Upper lobe of right lung (tissue), 1 donor: ENCODE data around the gene STIL. TPM values are rescaled to one million over a fixed set of nuclear protein-coding genes. Genes with fewer than 3 reads are reported as not detected.
"Not testable (repeated sequence)": the region's sequence is repeated elsewhere in the genome, so short reads cannot be mapped to it uniquely, and the experiment has no call there.

ENCODE experiments used
- ATAC-seq: fragments of 200-7000 bp; cut with Tn5 transposase; one replicate; pipeline ENCODE4 v1.9.1; 2020; ENCODE audit warnings: mild to moderate bottlenecking, moderate library complexity
- DNase-seq: peaks from one replicate; pipeline ENCODE4 v3.0.0-alpha.2; 2020
- H3K27ac ChIP-seq: fragments of 200-600 bp; one replicate; pipeline ENCODE4 v1.8.0; 2022
- H3K27me3 ChIP-seq: fragments of 200-600 bp; one replicate; pipeline ENCODE4 v1.8.0; 2022; ENCODE audit warnings: mild to moderate bottlenecking
- H3K36me3 ChIP-seq: fragments of 200-600 bp; one replicate; pipeline ENCODE4 v1.8.0; 2022
- H3K4me1 ChIP-seq: fragments of 200-600 bp; one replicate; pipeline ENCODE4 v1.8.0; 2022
- H3K4me3 ChIP-seq: fragments of 200-600 bp; one replicate; pipeline ENCODE4 v1.8.0; 2022; ENCODE audit warnings: mild to moderate bottlenecking
- H3K9me3 ChIP-seq: fragments of 200-600 bp; one replicate; pipeline ENCODE4 v1.8.0; 2022
- CTCF ChIP-seq: fragments of 200-600 bp; IDR thresholded peaks from one replicate; pipeline ENCODE4 v1.8.0; 2022; ENCODE audit warnings: antibody characterized with exemption
- intact Hi-C: fragments of 100-400 bp; cut with DNase I; formaldehyde crosslinking; loops from one replicate; pipeline ENCODE4 v1.11.0; 2022
- total RNA-seq: library from RNA; stranded (reverse); fragmentation: NEBNext Ultra II Directional; extraction: Animal tissue kit (Norgen Biotek cat#: 25700); gene quantifications from one replicate; pipeline ENCODE4 v1.2.1, GENCODE V29; 2021
- donor health status: DM: no; HTN: yes; CAD: no; lungs with severe emphysema.

Gene STIL
- total RNA-seq, 1 donor from 2014 or later = 1.7 TPM

GRCh38 chr1:47207803-47208373, 106.1 kb downstream of the STIL start:
- Histone ChIP-seq H3K27ac (no peak overlapping the region), H3K9me3 (no peaks in the 10 kb centered on the region), H3K36me3 (no peaks in the 10 kb centered on the region), H3K4me1 (peaks cover 9% of the 10 kb centered on the region), H3K4me3 (no peak overlapping the region), H3K27me3 (no peaks in the 10 kb centered on the region)
- DNase-seq (no peak), ATAC-seq (no peak)
- intact Hi-C loops = no loop called here
- TF ChIP-seq CTCF = no peak

- no peaks in the 10 kb centered on the region for H3K36me3 ChIP-seq
- peaks cover under 1% of the 10 kb centered on the region for H3K4me1 ChIP-seq
- intact Hi-C loops = no loop called here
- no peak overlapping the region for H3K27ac ChIP-seq
- no peaks in the 10 kb centered on the region for H3K9me3 ChIP-seq
- TF ChIP-seq CTCF = no peak
- H3K27me3 ChIP-seq = no peaks in the 10 kb centered on the region
- no peak overlapping the region for H3K4me3 ChIP-seq
- ATAC-seq = no peak
- DNase-seq = no peak
These were observed 108.0 kb downstream of the STIL start for GRCh38 chr1:47205918-47206317.

GRCh38 chr1:47203504-47203903, 110.4 kb downstream of the STIL start:
- H3K4me3 ChIP-seq, H3K9me3 ChIP-seq, DNase-seq, intact Hi-C loops, H3K27ac ChIP-seq, H3K36me3 ChIP-seq, H3K4me1 ChIP-seq, ATAC-seq, H3K27me3 ChIP-seq: not testable (repeated sequence)

- ATAC-seq (peak; percentile 15), DNase-seq (peak; percentile 49)
- TF ChIP-seq CTCF = no peak
- intact Hi-C loops = no loop called here
- no peaks in the 10 kb centered on the region for H3K27me3 ChIP-seq
- no peaks in the 10 kb centered on the region for H3K9me3 ChIP-seq
- H3K4me1 ChIP-seq = no peaks in the 10 kb centered on the region
- no peaks in the 10 kb centered on the region for H3K36me3 ChIP-seq
- no peak overlapping the region for H3K27ac ChIP-seq
- no peak overlapping the region for H3K4me3 ChIP-seq
These were observed 112.8 kb downstream of the STIL start for GRCh38 chr1:47201179-47201578.

Other genes starting within 250 kb of the STIL start
- 2.1 TPM for gene CYP4Z1, start 246.9 kb downstream of the STIL start, total RNA-seq
- not detected for gene CYP4A22, start 176.7 kb downstream of the STIL start, total RNA-seq
- gene PDZK1IP1, start 124.1 kb downstream of the STIL start, total RNA-seq = 41.2 TPM
- 18.3 TPM for gene TAL1, start 81.9 kb downstream of the STIL start, total RNA-seq
- 127 TPM for gene CMPK1, start 19.6 kb upstream of the STIL start, total RNA-seq
- not detected for gene FOXE3, start 102.1 kb upstream of the STIL start, total RNA-seq
- gene FOXD2, start 123.9 kb upstream of the STIL start, total RNA-seq = 0.35 TPM